Erythroblast (primary cell): Measurements from ENCODE around the gene ROBO3.

Source experiments
- DNase-seq, 2 experiments: peaks; one replicate each; lab custom pipeline; 2025; lab: John Stamatoyannopoulos, UW
- GATA1 ChIP-seq: IDR thresholded peaks from 2 replicates; pipeline ENCODE4 v1.6.1; 2011; ENCODE audit warnings: low read depth, mild to moderate bottlenecking, control low read depth, low read length, moderate library complexity
- POLR2A ChIP-seq: IDR thresholded peaks from 2 replicates; pipeline ENCODE4 v1.6.1; 2011; ENCODE audit warnings: mild to moderate bottlenecking, low read length

The ROBO3 gene

DNA sequence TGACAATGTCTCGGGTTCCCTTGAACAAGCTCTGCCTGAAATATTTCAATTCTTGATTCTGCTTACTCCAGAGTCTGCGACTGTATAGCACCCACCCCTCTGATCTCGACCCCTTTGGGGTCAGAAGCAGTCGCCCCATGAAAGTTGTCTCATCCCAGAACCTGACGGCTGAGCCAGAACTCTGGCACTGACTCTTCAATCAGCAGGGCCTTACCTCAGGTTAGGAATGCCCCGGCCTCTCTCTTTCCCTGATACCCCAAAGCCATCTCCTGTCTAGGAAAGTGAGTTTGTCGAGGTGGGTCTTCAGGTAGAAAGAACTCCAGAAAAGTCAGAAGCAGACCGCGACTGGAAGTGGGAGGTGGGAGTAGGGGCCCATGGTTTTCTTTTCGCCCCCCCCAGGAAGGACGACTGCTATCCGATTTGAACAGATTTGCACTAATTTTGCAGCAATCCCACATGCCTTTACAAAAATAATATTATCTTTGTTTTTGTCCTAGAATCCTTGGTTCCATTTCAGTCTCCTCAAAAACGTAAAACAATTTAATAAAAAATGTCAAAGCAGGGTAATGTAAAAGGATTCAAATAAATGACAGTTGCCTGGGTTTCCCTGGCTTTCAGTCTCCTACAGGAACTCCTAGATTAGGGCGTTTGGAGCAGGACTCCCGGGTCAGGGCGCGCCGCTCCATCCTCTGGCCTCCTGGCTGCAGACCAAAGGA, 898 bp upstream of the ROBO3 start:
- DNase-seq = no peak
- TF ChIP-seq POLR2A (no peak), GATA1 (no peak)

DNA sequence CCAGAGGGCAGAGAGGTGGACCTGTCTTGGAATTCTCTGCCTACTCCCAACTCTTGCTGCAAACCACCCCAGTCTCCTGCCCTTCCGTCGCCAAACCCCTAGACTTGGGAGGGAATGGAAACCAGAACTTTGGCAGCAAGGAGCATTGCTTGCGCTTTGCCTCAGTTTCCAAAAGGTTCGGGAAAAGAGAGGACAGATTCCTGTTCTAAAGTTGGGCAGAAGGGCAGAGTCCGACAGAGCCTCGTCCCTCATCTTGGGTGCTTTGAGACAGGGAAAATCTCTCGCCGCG, 396 bp upstream of the ROBO3 start:
- no peak for DNase-seq
- no peak for TF ChIP-seq GATA1
- no peak for TF ChIP-seq POLR2A

DNA sequence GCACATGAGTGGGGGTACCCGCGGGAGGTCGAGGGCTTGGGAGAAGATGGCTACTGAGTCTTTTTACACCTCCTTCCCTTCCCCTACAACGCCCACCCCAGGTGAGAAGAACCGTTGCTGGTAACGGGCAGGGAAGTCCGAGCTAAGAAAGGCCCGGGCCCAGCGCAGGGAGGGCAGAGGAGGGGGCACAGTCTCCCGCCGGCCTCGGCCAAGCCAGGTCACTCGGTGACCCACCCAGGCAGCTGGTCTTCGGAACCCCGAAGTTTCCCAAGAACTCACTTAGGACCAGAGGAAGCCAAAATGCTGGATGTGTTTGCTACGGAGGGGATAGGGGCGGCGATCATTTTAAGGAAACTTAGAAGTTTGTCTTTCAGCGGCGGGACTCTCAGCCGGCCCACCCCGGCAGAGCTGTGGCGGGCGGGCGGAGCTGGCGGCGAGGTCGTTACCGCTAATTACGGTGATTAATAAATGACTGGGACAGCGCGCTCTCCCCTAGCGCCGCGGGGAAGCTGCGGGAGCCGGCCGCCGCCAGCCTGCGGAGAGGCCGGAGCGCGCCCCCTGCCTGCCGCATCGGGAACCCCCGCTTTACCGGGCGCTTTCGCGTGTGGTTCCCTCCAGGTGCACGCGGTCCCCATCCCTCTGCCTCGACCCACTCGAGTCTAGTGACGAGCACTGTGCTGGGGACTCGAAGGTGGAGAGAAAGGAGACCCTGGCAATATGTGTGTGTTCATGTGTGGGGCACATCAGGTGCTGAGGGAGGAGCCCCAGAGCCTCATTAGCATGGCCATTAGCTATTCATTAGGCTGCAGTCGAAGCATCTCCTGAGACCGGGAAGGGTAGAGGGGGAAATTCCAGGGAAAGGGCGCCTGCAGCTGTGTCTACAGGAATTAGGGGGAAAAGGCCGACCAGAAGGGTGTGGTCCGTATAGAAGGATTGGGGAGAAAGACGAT, 945 bp downstream of the ROBO3 start:
- DNase-seq = peak; percentile 51 to 68
- TF ChIP-seq POLR2A = no peak
- TF ChIP-seq GATA1 = no peak

DNA sequence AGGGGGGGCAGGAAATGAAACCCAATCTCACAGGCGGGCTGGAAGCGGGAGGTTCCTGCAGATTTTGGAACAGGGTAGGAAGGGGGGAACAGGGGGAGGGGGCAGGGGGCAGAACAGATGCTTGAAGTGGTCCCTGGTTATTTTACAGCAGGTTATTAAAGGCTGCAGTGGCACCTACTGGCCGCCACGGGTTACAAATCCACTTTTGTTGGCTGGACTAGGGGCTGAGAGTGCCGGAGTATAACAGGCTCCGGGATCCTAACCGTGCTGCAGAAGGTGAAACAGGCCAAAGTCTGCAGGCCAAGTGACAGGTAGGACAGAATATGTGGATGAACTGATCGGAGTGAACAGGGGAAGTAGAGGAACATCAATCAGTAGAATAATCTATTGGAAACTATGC, 2.5 kb downstream of the ROBO3 start:
- TF ChIP-seq POLR2A = no peak
- no peak for TF ChIP-seq GATA1
- DNase-seq = peak; percentile 21 to 22

DNA sequence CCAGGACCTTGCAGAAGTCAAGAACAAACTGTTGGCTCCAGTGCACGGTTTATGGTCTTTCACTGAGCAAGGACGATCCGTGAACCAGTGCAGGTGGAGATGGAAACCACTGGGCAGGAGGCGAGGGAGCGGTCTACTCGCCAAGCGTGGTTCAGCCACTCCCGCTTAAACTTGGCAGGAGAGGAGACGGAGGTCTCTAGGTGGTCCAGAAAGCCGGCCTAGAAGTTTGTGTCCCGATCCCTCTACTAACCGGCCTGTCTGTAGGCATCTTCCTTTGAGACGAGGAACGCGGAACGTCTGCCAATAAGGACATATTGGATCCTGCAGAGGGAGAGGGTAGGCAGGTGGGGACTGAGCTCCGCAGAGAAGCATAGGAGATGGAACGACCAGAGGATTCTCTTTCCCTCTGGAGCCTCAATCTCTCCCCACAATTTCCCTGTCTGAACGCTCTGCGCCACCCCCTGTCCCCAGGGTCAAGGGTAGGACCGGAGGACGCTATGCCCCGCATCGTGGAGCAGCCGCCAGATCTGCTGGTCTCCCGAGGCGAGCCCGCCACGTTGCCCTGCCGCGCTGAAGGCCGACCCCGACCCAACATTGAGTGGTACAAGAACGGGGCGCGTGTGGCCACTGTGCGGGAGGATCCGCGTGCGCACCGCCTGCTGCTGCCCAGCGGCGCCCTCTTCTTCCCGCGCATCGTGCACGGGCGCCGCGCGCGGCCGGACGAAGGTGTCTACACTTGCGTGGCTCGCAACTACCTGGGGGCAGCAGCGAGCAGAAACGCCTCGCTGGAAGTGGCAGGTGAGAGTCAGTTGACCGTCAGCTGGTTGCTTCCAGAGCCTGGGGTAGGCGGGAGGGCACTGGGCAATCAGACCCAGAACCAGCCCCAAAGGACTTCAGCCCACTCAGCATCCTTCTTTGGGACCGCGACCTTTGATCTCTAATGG, 3.4 kb downstream of the ROBO3 start:
- DNase-seq = no peak
- TF ChIP-seq POLR2A (no peak), GATA1 (no peak)

DNA sequence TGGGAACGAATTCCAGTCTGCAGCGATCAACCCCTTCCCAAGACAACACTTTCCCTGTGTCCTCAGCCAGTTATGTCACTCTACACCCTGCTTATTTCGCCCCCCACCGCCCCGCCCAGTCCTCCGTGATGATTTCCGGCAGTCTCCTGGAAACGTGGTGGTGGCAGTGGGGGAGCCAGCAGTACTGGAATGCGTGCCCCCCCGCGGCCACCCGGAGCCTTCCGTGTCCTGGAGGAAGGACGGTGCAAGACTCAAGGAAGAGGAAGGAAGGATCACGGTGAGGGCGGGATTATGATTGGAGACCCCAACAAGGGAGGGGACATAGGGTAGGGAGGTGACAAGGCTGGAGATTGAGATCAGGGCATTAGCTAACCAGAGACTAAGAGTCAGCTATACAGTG, 4.1 kb downstream of the ROBO3 start:
- TF ChIP-seq POLR2A (no peak), GATA1 (no peak)

DNA sequence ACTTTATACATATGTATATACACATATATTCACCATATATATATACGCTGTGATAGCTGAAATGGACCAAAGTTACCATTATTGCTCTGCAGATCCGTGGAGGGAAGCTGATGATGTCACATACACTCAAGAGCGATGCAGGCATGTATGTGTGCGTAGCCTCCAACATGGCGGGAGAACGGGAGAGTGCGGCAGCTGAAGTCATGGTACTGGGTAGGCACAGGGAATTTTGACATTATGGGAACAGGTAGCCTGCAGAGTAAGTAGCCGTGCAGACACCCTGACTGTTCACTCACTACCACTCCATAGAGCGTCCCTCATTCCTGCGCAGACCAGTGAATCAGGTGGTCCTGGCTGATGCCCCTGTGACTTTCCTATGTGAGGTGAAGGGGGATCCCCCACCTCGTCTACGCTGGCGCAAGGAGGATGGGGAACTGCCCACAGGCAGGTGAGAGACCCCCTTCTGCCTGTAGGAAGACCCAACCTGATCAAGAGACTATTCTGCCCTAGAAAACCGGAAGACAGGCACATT, 4.7 kb downstream of the ROBO3 start:
- no peak for DNase-seq
- TF ChIP-seq GATA1 = no peak
- no peak for TF ChIP-seq POLR2A

More for the DNA sequence above, 4.1 kb downstream of the ROBO3 start:
- no peak for DNase-seq

DNA sequence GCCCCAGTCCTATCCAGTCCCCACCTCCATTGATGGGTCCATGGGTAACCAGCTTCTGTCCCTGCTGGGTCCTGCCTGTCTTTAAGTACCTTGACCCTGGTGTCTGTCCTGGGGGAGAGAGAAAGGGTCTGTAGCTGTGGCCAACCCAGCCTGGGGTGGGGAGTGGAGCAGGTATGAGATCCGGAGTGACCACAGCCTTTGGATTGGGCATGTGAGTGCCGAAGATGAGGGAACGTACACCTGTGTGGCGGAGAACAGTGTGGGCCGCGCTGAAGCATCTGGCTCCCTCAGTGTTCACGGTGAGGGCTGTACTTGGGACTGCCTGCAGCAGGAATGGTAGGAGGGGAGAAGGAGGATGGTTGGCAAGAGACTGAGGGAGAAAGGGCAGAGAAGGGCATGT, 5.2 kb downstream of the ROBO3 start:
- no peak for DNase-seq
- TF ChIP-seq GATA1 = no peak
- no peak for TF ChIP-seq POLR2A

DNA sequence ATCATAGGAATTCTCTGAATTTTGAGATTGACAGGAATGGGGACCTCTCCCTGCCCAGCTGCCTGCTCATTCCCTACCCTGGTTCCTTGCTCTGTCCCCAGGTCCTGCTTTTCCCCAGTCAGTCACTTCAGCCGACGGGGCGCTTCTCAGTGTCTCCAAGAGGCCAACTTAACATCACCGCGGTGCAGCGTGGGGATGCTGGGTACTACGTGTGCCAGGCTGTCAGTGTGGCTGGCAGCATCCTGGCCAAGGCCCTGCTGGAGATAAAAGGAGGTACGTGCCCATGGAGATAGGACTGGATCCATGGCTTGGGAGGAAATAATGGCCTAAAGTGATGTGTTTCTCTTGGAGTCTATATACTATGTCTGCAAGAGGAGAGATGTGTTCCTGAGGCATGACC, 7.0 kb downstream of the ROBO3 start:
- no peak for DNase-seq
- TF ChIP-seq POLR2A (no peak), GATA1 (no peak)

DNA sequence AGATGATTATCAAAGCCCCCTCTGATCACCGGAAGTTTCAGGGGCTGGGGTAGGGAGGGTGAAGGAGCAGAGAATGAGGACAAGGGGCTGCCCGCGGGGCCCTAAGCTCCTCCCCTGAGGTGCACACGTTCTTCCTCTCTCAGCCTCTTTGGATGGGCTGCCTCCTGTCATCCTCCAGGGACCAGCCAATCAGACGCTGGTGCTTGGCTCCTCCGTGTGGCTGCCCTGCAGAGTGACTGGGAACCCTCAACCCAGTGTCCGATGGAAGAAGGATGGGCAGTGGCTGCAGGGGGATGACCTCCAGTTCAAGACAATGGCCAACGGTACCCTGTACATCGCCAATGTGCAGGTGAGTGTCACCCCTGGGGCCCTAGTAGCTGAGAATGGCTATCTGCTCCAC, 7.5 kb downstream of the ROBO3 start:
- DNase-seq = no peak
- TF ChIP-seq GATA1 (no peak), POLR2A (no peak)

DNA sequence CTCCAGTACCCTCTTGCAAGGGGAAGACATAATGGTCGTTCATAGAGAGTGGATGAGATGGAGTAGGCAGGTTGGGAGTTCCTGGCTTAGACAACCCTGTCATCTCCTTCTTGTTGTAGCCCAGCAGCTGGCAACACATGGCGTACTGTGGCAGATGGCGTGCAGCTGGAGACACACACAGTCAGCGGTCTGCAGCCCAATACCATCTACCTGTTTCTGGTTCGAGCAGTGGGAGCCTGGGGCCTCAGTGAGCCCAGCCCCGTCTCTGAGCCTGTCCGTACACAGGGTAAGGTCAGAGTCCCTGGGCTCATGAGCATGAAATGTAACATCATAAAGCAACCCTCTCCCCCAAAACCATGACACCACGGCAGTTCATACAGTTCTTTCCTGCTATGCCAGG, 8.7 kb downstream of the ROBO3 start:
- DNase-seq = no peak

DNA sequence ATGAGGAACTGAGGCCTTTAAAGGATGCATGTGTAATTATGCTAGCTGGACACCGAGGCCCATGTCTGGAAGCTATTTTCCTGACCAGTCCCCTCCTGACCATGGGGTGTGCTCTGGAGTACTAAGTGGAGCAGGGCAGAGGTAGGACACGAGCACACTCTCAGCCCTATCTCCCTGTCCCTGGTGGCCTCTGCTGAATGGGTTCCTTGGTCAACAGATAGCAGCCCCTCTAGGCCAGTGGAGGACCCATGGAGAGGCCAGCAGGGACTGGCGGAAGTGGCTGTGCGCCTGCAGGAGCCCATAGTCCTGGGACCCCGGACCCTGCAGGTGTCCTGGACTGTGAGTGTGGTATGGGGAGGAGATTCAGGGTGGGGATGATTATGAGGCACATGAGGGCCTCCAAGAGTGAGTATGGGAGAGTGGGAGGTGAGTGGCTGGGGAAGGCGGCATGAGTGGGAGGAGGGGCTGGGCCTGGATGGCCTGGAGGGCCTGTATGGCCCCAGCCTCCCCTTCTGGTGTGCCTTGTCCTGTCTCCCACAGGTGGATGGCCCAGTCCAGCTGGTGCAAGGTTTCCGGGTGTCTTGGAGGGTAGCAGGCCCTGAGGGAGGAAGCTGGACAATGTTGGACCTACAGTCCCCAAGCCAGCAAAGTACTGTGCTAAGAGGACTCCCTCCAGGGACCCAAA, 9.5 kb downstream of the ROBO3 start:
- TF ChIP-seq POLR2A (no peak), GATA1 (no peak)
- DNase-seq = no peak

More for the DNA sequence above, 8.7 kb downstream of the ROBO3 start:
- no peak for TF ChIP-seq GATA1
- TF ChIP-seq POLR2A = no peak

DNA sequence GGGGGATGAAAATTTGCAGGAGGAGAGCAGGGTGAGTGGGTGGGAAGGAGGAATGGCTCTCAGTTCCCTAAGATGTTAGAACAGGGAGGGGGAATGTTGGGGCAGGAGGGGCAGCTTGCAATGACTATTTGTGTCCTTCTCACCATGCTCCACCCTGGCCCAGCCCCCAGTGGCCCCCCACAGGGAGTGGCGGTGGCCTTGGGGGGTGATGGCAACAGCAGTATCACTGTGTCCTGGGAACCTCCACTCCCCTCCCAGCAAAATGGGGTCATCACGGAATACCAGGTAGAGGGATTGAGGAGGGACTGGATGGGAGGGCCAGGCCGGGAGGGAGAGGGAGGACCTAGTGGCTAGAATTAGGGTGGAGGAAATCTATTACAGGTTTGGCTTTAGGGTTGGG, 10.2 kb downstream of the ROBO3 start:
- DNase-seq = no peak
- TF ChIP-seq POLR2A = no peak
- TF ChIP-seq GATA1 = no peak
